Neuronal stem cell (in vitro differentiated cells): Measurements from ENCODE around the gene LTBP2.

Experiments used
- DNase-seq: peaks from one replicate; pipeline ENCODE4 v3.0.0-alpha.2; 2013; ENCODE audit warnings: low spot score
- H2AFZ ChIP-seq: one replicate; pipeline ENCODE4 v1.6.1; 2013; ENCODE audit warnings: mild to moderate bottlenecking, low read length, inconsistent platforms
- H2AK5ac ChIP-seq: 2 replicates; pipeline ENCODE4 v1.6.1; 2013; ENCODE audit warnings: low read depth, mild to moderate bottlenecking, inconsistent platforms, low read length, moderate library complexity, mixed read lengths
- H2BK120ac ChIP-seq: 2 replicates; pipeline ENCODE4 v1.6.1; 2013; ENCODE audit warnings: low read depth, mild to moderate bottlenecking, inconsistent platforms, low read length, moderate library complexity, mixed read lengths
- H2BK12ac ChIP-seq: one replicate; pipeline ENCODE4 v1.6.1; 2013; ENCODE audit warnings: low read length, inconsistent platforms
- H2BK15ac ChIP-seq: 2 replicates; pipeline ENCODE4 v1.6.1; 2013; ENCODE audit warnings: mild to moderate bottlenecking, low read length, inconsistent platforms, mixed read lengths
- H2BK5ac ChIP-seq: one replicate; pipeline ENCODE4 v1.6.1; 2013; ENCODE audit warnings: inconsistent platforms, mild to moderate bottlenecking, low read length, moderate library complexity
- H3K14ac ChIP-seq: one replicate; pipeline ENCODE4 v1.6.1; 2013; ENCODE audit warnings: low read length, inconsistent platforms
- H3K18ac ChIP-seq: 2 replicates; pipeline ENCODE4 v1.6.1; 2013; ENCODE audit warnings: low read length, inconsistent platforms
- H3K23ac ChIP-seq: 2 replicates; pipeline ENCODE4 v1.6.1; 2013; ENCODE audit warnings: low read depth, mild to moderate bottlenecking, mixed read lengths, low read length, inconsistent platforms; ENCODE audit not compliant: poor library complexity
- H3K27ac ChIP-seq: replicated peaks from 3 replicates; pipeline ENCODE4 v1.5.1; 2013; ENCODE audit warnings: low read length, inconsistent platforms
- H3K27me3 ChIP-seq, 3 experiments: 2 replicates each; pipeline ENCODE4 v1.6.1; 2013; ENCODE audit warnings: low read length in 3 of 3, mild to moderate bottlenecking in 2 of 3, inconsistent platforms in 1 of 3, low read depth in 1 of 3, mixed read lengths in 1 of 3, moderate library complexity in 1 of 3; ENCODE audit not compliant: control insufficient read depth in 3 of 3, insufficient read depth in 3 of 3
- H3K36me3 ChIP-seq, 2 donors: replicated peaks in 1 of 2; 2 replicates each; pipeline ENCODE4 v1.6.1; 2013; ENCODE audit warnings: low read length in 2 of 2; ENCODE audit not compliant: control insufficient read depth in 2 of 2, insufficient read depth in 2 of 2
- H3K4ac ChIP-seq: 2 replicates; pipeline ENCODE4 v1.6.1; 2013; ENCODE audit warnings: inconsistent platforms, mild to moderate bottlenecking, low read length, moderate library complexity
- H3K4me1 ChIP-seq, 2 donors: 1 replicate in 1 of 2; 2 replicates in 1 of 2; pipeline ENCODE4 v1.6.1; 2013; ENCODE audit warnings: low read length in 2 of 2, low read depth in 1 of 2; ENCODE audit not compliant: control insufficient read depth in 2 of 2, insufficient read depth in 1 of 2
- H3K4me2 ChIP-seq: one replicate; pipeline ENCODE4 v1.6.1; 2013; ENCODE audit warnings: mild to moderate bottlenecking, low read length, inconsistent platforms; ENCODE audit not compliant: insufficient read depth, poor library complexity, severe bottlenecking
- H3K4me3 ChIP-seq, 2 donors: 2 replicates each; pipeline ENCODE4 v1.5.1; 2013; ENCODE audit warnings: low read length in 2 of 2, mild to moderate bottlenecking in 2 of 2, inconsistent platforms in 1 of 2, moderate library complexity in 1 of 2
- H3K79me1 ChIP-seq: one replicate; pipeline ENCODE4 v1.6.1; 2013; ENCODE audit warnings: low read depth, mild to moderate bottlenecking, inconsistent platforms, low read length, moderate library complexity
- H3K9ac ChIP-seq: one replicate; pipeline ENCODE4 v1.6.1; 2013; ENCODE audit warnings: mild to moderate bottlenecking, low read depth, low read length, inconsistent platforms; ENCODE audit not compliant: poor library complexity
- H3K9me3 ChIP-seq, 2 donors: replicated peaks in 1 of 2; 2 replicates each; pipeline versions ENCODE3 to v1.6.1; 2013; ENCODE audit warnings: low read length in 2 of 2, mild to moderate bottlenecking in 2 of 2, inconsistent platforms in 1 of 2, low read depth in 1 of 2, mixed read lengths in 1 of 2, moderate library complexity in 1 of 2; ENCODE audit not compliant: control insufficient read depth in 2 of 2, insufficient read depth in 1 of 2
- H4K8ac ChIP-seq: one replicate; pipeline ENCODE4 v1.6.1; 2013; ENCODE audit warnings: low read depth, mild to moderate bottlenecking, inconsistent platforms, low read length, moderate library complexity
- H4K91ac ChIP-seq: one replicate; pipeline ENCODE4 v1.6.1; 2013; ENCODE audit warnings: low read length, low read depth, mild to moderate bottlenecking, inconsistent platforms; ENCODE audit not compliant: poor library complexity
- WGBS, 2 donors: extraction: QIAGEN DNeasy Blood & Tissue Kit; methylation state at CpG; one replicate each; pipeline ENCODE4 v1.1.7; 2013; ENCODE audit warnings: missing lambda C conversion rate in 2 of 2, mixed read lengths in 1 of 2; ENCODE audit not compliant: insufficient read length in 2 of 2, insufficient replicate concordance in 1 of 2; ENCODE audit errors: extremely low coverage in 2 of 2; 5-methylcytosine and 5-hydroxymethylcytosine counted together

Gene LTBP2

DNA sequence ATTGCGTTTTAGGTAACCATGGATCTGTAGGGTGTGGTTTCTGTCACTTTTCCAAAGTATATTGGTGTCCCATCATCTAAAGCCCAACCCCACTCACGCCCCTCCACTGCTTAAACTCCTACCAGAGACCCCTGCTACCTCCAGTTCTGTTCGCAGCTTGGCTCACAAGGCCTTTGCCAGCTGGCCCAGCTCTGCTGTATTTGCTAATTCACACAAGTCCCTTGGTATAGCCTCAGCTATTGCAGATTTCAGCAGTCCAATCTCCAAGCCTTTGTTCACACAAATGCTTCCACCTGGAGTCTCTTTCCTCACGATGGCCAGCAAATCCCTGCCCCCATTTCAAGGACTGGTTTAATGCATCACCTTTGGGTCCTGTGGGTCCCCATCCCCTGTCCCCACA lies 94.3 kb downstream of the LTBP2 start:
- no CpG with 5 or more reads among the region's 4 CpGs for WGBS, 2 donors

DNA sequence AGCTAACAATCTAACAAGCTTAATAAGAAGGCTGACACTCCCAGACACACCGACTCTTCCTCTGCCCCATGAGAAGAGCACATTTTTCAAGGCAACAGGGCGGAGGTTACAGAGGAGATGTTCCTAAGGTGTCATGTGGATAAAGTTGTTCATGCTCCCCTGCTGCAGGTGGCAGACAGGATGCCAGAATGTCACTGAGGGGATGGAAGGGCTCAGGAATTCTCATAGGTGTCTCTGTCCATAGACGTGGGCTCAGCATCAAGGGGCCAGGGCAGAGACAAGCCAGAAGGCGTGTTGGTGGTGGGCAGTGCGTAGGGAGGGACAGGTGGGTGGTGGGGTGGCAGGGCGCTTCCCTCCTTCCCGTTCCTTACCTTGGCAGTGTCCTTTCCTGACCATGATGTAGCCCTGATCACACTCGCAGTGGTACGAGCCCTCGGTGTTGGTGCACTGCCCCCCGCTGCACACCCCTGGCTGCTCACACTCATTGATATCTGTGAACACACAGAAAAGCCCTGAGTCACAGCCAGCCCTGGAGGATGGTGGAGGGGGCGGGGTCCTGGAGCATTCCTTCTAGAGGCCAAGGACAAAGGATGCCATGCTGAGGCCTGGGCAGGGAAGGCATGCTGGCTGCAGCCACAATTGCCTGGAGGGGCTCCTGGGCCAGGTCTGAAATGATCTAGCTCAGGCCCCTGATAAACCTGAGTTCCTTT lies 95.4 kb downstream of the LTBP2 start:
- H3K4me1 ChIP-seq: peaks cover 14 to 19% of the 10 kb centered on the region in 2 donors
- H3K27me3 ChIP-seq: no peaks in the 10 kb centered on the region
- H3K79me1 ChIP-seq: no peaks in the 10 kb centered on the region
- H3K9me3 ChIP-seq: no peaks in the 10 kb centered on the region
- H2AFZ ChIP-seq: peak overlapping the region; percentile 45
- H3K4me3 ChIP-seq: no peak overlapping the region
- no peak overlapping the region for H3K23ac ChIP-seq
- no peak overlapping the region for H3K4ac ChIP-seq
- peak overlapping the region; percentile 32 for H3K14ac ChIP-seq
- no peak overlapping the region for H2BK12ac ChIP-seq
- H4K91ac ChIP-seq: no peak overlapping the region
- H3K36me3 ChIP-seq: no peaks in the 10 kb centered on the region
- no peak overlapping the region for H3K27ac ChIP-seq
- WGBS, 2 donors: no CpG with 5 or more reads among the region's 12 CpGs
- H4K8ac ChIP-seq: no peak overlapping the region
- H2BK15ac ChIP-seq: no peak overlapping the region
- H2BK120ac ChIP-seq: no peak overlapping the region
- DNase-seq: no peak
- no peak overlapping the region for H2BK5ac ChIP-seq
- H3K4me2 ChIP-seq: no peak overlapping the region
- peak overlapping the region; percentile 45 for H3K18ac ChIP-seq
- no peak overlapping the region for H3K9ac ChIP-seq
- no peak overlapping the region for H2AK5ac ChIP-seq

More for the DNA sequence above, 94.3 kb downstream of the LTBP2 start:
- H2BK5ac ChIP-seq: no peak overlapping the region
- DNase-seq: no peak
- H3K14ac ChIP-seq: no peak overlapping the region
- no peaks in the 10 kb centered on the region for H3K27me3 ChIP-seq
- H2AFZ ChIP-seq: no peak overlapping the region
- no peak overlapping the region for H3K9ac ChIP-seq
- no peak overlapping the region for H2BK15ac ChIP-seq
- no peaks in the 10 kb centered on the region for H3K79me1 ChIP-seq
- H3K27ac ChIP-seq: no peak overlapping the region
- H3K4me1 ChIP-seq: peaks cover 14 to 18% of the 10 kb centered on the region in 2 donors
- H3K18ac ChIP-seq: no peak overlapping the region
- H2BK12ac ChIP-seq: no peak overlapping the region
- peak overlapping the region; percentile 33 for H2AK5ac ChIP-seq
- H3K36me3 ChIP-seq: no peaks in the 10 kb centered on the region
- H3K4me2 ChIP-seq: no peak overlapping the region
- no peak overlapping the region for H3K4me3 ChIP-seq
- no peak overlapping the region for H4K8ac ChIP-seq
- peak overlapping the region; percentile 27 for H2BK120ac ChIP-seq
- no peak overlapping the region for H3K23ac ChIP-seq
- H3K9me3 ChIP-seq: no peaks in the 10 kb centered on the region
- H3K4ac ChIP-seq: no peak overlapping the region
- H4K91ac ChIP-seq: no peak overlapping the region

DNA sequence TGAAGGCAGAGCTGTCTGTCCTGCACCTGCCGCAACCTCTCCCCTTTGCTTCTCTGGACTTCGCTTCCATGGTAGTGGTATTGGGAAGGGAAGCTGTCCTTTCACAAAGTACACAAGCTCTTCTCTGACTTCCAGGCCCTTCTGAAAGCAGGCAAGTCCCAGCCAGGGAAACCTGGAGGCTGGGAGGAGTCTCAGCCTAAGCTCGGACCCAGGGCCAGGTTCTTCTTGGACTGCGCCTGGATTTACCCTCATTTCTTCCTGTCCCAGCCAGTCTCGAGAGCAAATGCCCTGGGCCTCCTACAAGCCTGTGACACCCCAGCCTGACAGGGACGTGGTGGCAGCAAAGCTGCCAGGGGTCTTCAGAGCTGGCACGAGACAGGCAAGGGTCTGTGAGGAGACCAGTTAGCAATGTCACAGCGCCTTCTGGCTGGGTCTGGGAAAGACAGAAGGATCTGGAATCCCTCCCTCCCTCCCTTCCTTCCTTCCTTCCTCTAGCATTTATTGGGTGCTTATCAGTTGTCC lies 96.1 kb downstream of the LTBP2 start:
- Histone ChIP-seq H3K4ac (no peak overlapping the region), H2AFZ (no peak overlapping the region), H3K9me3 (no peaks in the 10 kb centered on the region), H4K91ac (peak overlapping the region; percentile 64), H3K4me2 (no peak overlapping the region), H3K18ac (no peak overlapping the region), H2BK12ac (no peak overlapping the region), H3K4me1 (peaks cover 21 to 25% of the 10 kb centered on the region in 2 donors), H3K4me3 (no peak overlapping the region), H3K36me3 (no peaks in the 10 kb centered on the region), H3K27me3 (no peaks in the 10 kb centered on the region), H2AK5ac (peak overlapping the region; percentile 4), H4K8ac (no peak overlapping the region), H2BK15ac (no peak overlapping the region), H3K23ac (no peak overlapping the region), H2BK5ac (peak overlapping the region; percentile 84), H3K79me1 (no peaks in the 10 kb centered on the region), H3K9ac (no peak overlapping the region), H3K27ac (no peak overlapping the region), H3K14ac (no peak overlapping the region), H2BK120ac (peak overlapping the region; percentile 13)
- WGBS, 2 donors: no CpG with 5 or more reads among the region's 8 CpGs
- DNase-seq: no peak

DNA sequence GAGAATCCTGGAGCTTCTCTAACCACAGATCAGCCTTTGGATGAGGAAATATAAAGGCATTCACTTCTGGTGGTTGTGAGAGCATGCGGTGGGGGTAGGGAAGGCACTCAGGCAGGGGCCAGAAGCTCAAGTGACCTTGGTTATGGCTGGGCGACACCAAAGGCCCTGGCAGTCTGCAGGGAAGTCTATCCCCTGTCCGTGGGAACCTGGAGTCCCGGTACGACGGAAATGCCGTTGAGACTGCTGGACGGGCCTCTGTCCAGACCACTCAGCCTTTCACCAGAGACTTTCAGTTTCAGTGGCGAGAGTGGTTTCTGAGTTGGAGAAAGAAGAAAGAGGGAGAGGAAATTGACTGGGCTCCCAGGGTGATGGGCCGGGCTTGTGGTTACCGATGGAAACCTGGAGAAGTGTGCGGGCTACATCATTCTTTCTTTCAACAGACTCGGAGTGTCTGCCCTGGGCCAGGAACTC lies 97.5 kb downstream of the LTBP2 start:
- no peak overlapping the region for H3K18ac ChIP-seq
- no peaks in the 10 kb centered on the region for H3K27me3 ChIP-seq
- H3K14ac ChIP-seq: no peak overlapping the region
- no peak for DNase-seq
- no peak overlapping the region for H3K4me3 ChIP-seq
- H2BK12ac ChIP-seq: no peak overlapping the region
- H2BK5ac ChIP-seq: no peak overlapping the region
- no peaks in the 10 kb centered on the region for H3K9me3 ChIP-seq
- no peaks in the 10 kb centered on the region for H3K36me3 ChIP-seq
- no peak overlapping the region for H3K4me2 ChIP-seq
- no peak overlapping the region for H2BK15ac ChIP-seq
- peak overlapping the region; percentile 70 for H2AFZ ChIP-seq
- H3K23ac ChIP-seq: no peak overlapping the region
- H4K91ac ChIP-seq: no peak overlapping the region
- H3K4me1 ChIP-seq: peaks cover 34 to 38% of the 10 kb centered on the region in 2 donors
- H3K9ac ChIP-seq: no peak overlapping the region
- no peak overlapping the region for H4K8ac ChIP-seq
- no peak overlapping the region for H3K27ac ChIP-seq
- no peak overlapping the region for H3K4ac ChIP-seq
- H2AK5ac ChIP-seq: no peak overlapping the region
- H3K79me1 ChIP-seq: no peaks in the 10 kb centered on the region
- no CpG with 5 or more reads among the region's 13 CpGs for WGBS, 2 donors
- no peak overlapping the region for H2BK120ac ChIP-seq
